HG02798 (cell line): ENCODE results near the gene KRT39.

Source experiments
- ATAC-seq: cut with Tn5 transposase; IDR thresholded peaks from one replicate; pipeline ENCODE4 v1.9.1; 2021; ENCODE audit warnings: mild to moderate bottlenecking; ENCODE audit not compliant: unreplicated experiment, poor library complexity

KRT39 gene

GRCh38 chr17:40981115-40981514 lies 14.4 kb upstream of the KRT39 start:
- no peak for ATAC-seq

- ATAC-seq = no peak
Observed at GRCh38 chr17:40980596-40980995, 13.8 kb upstream of the KRT39 start.

GRCh38 chr17:40980117-40980516 lies 13.4 kb upstream of the KRT39 start:
- ATAC-seq = no peak

GRCh38 chr17:40978575-40979151 lies 11.9 kb upstream of the KRT39 start:
- ATAC-seq = no peak

- ATAC-seq = no peak
Observed at GRCh38 chr17:40975516-40975915, 8.8 kb upstream of the KRT39 start.

- ATAC-seq = no peak
Observed at GRCh38 chr17:40974366-40974765, 7.6 kb upstream of the KRT39 start.

- no peak for ATAC-seq
Observed at GRCh38 chr17:40967582-40967981, 834 bp upstream of the KRT39 start.

GRCh38 chr17:40963838-40964237 lies 2.9 kb downstream of the KRT39 start:
- no peak for ATAC-seq

GRCh38 chr17:40962059-40962561 lies 4.6 kb downstream of the KRT39 start:
- ATAC-seq = no peak

GRCh38 chr17:40961591-40961990 lies 5.2 kb downstream of the KRT39 start:
- no peak for ATAC-seq

GRCh38 chr17:40960144-40960543 lies 6.6 kb downstream of the KRT39 start:
- no peak for ATAC-seq

GRCh38 chr17:40958086-40958953 lies 8.4 kb downstream of the KRT39 start:
- ATAC-seq = no peak

- no peak for ATAC-seq
Observed at GRCh38 chr17:40956401-40957254, 10.1 kb downstream of the KRT39 start.

GRCh38 chr17:40953881-40954280 lies 12.9 kb downstream of the KRT39 start:
- no peak for ATAC-seq

- no peak for ATAC-seq
Observed at GRCh38 chr17:40952661-40953060, 14.1 kb downstream of the KRT39 start.

GRCh38 chr17:40952154-40952553 lies 14.6 kb downstream of the KRT39 start:
- ATAC-seq = no peak

- no peak for ATAC-seq
Observed at GRCh38 chr17:40951011-40951622, 15.6 kb downstream of the KRT39 start.

- no peak for ATAC-seq
Observed at GRCh38 chr17:40950176-40950575, 16.6 kb downstream of the KRT39 start.

- ATAC-seq = no peak
Observed at GRCh38 chr17:40949418-40949817, 17.3 kb downstream of the KRT39 start.

- no peak for ATAC-seq
Observed at GRCh38 chr17:40947929-40948328, 18.8 kb downstream of the KRT39 start.
